LNCAP (cell line): ENCODE data around the gene JAKMIP2.

Experiments
- CTCF ChIP-seq: fragments of 450-650 bp; IDR thresholded peaks from 2 replicates; pipeline ENCODE4 v1.5.1; 2017; ENCODE audit warnings: mild to moderate bottlenecking

JAKMIP2 gene

GRCh38 chr5:147688656-147689356, 93.7 kb downstream of the JAKMIP2 start:
- no peak for TF ChIP-seq CTCF

- no peak for TF ChIP-seq CTCF
Observed at GRCh38 chr5:147687118-147687517, 95.4 kb downstream of the JAKMIP2 start.

- TF ChIP-seq CTCF: no peak
Observed at GRCh38 chr5:147686421-147686820, 96.1 kb downstream of the JAKMIP2 start.

GRCh38 chr5:147685993-147686392, 96.5 kb downstream of the JAKMIP2 start:
- TF ChIP-seq CTCF: no peak

- peak; percentile 34 for TF ChIP-seq CTCF
Observed at GRCh38 chr5:147675168-147675567, 107.4 kb downstream of the JAKMIP2 start.

- TF ChIP-seq CTCF: no peak
Observed at GRCh38 chr5:147674411-147674810, 108.1 kb downstream of the JAKMIP2 start.

- TF ChIP-seq CTCF: no peak
Observed at GRCh38 chr5:147673791-147674190, 108.7 kb downstream of the JAKMIP2 start.

- TF ChIP-seq CTCF: no peak
Observed at GRCh38 chr5:147673266-147673665, 109.3 kb downstream of the JAKMIP2 start.
